NCI-H2227 treated with DMSO at 0.1 percent for 48 hours (cell line): ENCODE data around the gene CRTC3.

Source experiments
- DNase-seq: peaks from one replicate; lab custom pipeline; 2025; lab: John Stamatoyannopoulos, UW

The CRTC3 gene

DNA sequence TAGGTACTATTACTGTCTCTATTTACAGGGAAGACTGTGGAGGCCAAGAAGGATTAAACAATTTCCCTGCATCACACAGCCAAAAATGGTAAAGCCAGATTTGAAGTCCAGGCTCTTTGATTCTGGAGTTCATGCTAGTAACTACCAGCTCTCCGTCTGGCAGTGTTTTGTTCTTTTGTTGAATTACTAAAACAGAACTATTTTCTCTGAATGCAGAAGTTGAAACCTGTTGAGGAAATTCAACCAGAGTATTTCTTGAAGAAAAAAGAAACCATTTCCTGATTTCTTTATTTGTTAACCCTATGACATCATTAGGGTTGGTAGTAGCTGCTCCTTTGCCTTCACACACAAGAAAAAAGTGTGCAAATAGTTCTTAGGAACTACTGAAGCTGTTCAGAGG is 34.3 kb downstream of the CRTC3 start:
- no peak for DNase-seq

GRCh38 chr15:90564590-90564989 is 34.9 kb downstream of the CRTC3 start:
- DNase-seq, result no peak

- no peak for DNase-seq
Observed at GRCh38 chr15:90565866-90566265, 36.1 kb downstream of the CRTC3 start.

- no peak for DNase-seq
Observed at GRCh38 chr15:90570643-90571042, 40.9 kb downstream of the CRTC3 start.

DNA sequence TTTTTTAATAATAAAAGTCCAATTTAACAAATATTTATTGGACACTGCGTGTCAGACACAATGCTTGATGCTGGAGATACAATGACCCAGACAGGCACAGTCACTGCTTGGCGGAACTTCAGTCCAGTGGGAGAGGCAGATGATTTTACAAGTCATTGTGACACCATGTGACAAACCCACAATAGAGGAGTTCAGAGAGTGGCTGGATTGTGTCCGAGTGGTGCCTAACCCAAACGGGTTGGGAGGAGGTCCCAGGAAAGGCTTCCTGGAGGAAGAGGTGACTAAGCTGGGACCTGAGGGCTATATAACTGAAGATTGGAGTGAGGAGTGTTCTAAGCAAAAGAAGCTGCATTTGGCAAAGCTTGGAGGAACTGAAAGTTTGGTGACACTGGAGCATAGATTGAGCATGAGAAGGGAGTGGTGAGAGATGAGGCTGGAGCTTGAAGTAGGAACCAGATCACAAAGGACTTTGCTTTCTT is 41.4 kb downstream of the CRTC3 start:
- no peak for DNase-seq

DNA sequence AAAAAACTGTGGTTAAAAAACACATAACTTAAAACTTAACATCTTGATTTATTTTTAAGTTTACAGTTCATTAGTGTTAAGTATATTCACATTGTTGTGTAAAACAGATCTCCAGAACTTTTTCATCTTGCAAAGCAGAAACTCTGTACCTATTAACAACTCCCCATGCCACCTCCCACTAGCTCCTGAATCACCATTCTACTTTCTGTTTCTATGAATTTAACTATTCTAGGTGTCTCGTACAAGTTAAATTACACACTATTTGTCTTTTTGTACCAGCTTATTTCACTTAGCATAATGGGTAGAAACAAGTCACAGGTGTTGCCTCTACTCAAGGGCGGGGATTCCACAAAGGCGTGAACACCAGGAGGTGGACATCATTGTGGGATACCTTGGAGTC is 43.2 kb downstream of the CRTC3 start:
- DNase-seq, result no peak

DNA sequence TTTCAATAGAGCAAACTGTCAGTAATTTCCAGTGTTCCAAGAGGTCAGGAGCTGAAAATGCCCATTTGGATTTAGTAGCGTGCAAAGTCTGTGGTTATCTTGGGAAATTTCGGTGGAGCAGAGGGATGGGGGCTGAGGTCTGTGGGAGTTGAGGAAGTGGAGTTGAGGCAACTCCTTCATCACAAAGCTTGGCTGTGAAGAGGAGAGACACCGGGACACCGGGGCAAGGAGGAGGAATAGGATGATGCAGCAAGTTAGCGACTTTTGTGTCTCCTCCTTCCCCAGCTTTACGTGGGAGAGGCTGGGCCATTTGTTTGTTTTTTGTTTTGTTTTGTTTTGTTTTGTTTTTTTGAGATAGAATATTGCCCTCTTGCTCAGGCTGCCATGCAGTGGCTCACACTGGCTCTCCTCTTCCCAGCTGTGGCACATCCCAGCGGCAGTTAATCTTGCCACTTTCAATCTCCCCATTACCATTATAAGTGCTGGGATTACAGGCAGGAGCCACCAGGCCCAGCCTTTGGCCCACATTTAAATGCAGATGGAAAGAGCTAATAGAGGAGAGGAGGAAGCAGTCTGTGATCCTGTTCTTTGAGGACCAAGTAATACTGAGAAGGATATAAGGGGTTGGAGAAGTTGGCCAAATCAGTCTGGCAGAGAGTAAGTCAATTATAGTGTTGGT is 47.1 kb downstream of the CRTC3 start:
- no peak for DNase-seq

DNA sequence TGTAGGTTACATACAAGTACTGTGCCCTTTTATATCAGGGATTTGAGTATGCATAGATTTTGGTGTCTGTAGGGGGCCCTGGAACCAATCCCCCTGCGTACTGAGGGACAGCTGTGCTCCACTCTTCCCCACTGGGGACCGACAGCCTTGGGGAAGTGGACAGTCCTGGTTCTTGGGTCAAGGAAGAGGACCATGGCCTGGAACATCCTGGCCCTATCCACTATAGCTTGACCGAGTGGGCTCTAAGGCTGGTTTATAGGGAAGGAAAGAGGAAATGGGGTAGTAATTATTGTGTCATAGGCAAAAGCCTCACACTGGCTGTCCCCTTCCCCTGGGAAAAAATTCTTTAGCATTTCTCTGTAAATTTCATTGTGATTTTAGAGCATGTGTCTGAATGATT is 49.5 kb downstream of the CRTC3 start:
- DNase-seq, result no peak

DNA sequence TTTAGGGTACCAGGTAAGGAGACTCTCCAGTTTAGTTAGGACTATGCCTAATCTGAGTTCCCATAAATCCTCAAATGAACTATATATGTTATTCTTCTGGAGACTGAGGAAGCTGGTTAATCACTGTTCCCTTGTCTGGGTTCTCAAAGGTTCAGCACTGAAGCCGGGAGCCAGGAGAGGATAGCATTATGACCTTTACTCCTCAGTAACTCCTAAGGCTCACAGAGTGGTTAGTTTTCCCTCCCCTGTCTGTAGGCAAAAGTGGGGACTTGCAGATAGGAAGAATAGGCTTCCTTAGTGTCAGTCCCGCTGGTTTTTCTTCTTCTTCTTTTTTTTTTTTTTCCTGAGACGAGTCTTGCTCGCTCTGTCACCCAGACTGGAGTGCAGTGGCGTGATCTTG is 50.4 kb downstream of the CRTC3 start:
- DNase-seq, result no peak

DNA sequence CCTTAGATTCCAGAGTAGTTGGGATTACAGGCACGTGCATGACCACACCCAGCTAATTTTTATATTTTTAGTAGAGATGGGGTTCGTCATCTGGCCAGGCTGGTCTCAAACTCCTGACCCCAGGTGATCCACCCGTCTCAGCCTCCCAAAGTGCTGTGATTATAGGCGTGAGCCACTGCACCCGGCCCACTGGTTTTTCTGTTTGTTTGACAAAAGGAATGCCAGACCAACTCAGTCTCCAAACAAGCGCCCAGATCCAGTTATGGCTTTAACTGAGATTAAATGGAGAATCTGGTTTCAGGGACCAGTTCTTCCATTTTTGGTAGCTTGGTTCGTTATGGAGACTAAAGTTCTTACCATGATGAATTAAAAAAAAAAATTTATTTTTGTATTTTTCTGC is 50.8 kb downstream of the CRTC3 start:
- no peak for DNase-seq

- no peak for DNase-seq
Observed at GRCh38 chr15:90580946-90581345, 51.2 kb downstream of the CRTC3 start.

- no peak for DNase-seq
Observed at GRCh38 chr15:90581771-90582352, 52.1 kb downstream of the CRTC3 start.

DNA sequence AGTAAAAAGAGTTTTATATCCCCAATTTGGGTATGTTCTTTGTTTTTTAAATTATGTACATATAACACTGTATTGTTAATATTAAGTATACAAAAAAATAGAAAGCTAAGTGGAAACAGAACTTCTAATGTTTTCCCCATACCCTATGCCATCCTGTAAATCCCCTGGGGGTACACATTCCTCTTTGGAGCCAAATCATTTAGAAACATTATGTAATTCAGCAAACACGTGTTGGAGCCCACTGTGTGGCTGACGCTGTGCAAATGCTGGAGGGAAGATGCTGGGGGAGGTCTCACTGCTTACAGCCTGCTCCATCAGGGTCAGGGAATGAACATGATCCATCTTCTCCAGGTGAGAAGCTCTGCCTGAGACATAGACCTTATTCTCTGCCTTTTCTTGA is 52.8 kb downstream of the CRTC3 start:
- no peak for DNase-seq

- no peak for DNase-seq
Observed at GRCh38 chr15:90583471-90584252, 53.9 kb downstream of the CRTC3 start.

- no peak for DNase-seq
Observed at GRCh38 chr15:90584841-90585240, 55.1 kb downstream of the CRTC3 start.

DNA sequence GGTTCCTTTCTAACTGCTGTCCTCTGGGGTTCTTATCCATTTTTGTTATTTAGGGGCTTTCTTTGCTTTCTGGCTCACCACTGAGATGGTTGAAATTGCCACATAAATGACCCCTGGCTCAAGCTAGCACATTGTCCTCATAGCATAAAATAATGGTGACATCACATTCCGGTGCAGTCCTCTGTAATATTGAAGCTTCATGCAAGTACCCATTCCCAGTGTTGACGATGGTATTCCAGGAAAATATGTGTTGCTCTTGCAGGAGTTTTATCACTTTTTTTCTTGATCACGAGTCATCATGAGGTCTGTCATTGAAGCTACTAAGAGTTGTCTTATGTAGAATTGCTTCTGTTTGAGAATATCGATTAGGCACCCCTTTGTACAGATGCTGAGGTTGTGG is 56.1 kb downstream of the CRTC3 start:
- no peak for DNase-seq

GRCh38 chr15:90586948-90587347 is 57.2 kb downstream of the CRTC3 start:
- DNase-seq, result no peak

DNA sequence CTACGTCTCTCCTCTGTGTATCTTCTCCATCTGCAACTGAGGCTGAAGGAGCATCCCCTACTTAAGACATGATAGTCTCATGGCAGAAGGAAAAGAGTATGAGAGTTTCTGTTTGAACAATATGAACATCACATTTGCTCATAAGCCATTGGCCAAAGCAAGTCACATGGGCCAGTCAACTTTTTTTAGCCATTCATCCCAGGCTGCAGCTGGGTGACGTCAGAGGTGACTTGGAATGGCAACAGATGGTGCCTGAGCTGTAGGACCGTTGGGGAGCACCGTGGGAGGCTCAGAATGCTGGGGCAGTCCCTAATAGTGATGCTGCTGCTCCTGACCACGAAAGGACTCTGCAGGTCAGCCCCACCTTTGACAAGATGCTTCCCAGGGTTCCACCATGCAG is 58.7 kb downstream of the CRTC3 start:
- DNase-seq, result no peak

DNA sequence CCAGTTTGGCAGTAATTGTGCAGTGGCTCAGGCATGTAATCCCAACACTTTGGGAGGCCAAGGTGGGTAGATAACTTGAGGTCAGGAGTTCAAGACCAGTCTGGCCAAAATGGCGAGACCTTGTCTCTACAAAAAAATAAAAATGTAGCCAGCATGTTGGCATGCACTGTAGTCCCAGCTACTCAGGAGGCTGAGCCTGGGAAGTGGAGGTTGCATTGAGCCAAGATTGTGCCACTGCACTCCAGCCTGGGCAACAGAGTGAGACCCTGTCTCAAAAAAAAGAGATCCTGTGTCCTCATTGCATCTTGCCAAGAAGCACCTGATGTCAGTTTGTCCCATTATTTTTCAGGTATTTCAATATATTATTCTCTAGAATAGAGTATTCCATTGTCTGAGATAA is 61.8 kb downstream of the CRTC3 start:
- DNase-seq, result no peak

DNA sequence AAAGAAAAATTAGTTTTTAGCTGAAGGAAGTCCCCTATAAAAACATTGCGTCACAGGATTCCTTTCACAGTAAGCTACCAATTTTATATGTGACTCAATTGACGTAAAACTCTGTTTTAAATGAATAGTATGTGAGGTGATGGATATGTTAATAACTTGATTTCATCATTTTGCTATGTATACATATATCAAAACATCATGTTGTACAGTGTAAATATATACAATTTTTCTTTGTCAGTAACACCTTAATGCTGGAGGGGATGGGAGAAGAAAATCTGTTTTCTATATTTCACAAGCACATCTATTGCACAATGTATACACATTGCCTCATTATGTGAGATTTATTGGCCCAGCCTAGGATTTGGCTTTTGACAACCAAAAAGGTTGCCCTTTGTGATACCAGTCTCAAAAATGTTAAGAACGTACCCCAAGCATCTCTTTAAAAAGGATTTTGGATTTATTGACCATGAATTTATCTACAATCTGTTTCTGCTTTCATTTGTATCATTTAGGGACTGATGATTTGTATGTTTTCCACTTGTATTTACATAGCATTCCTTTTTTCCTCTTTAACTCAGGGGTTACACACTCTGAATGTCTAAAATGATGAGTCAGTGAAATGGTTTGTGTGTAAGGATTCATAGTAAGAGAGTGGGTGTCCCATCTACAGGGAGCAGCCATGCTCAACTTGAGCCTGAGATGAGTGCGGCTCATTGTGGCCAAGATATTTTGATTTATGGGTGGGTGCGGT is 62.6 kb downstream of the CRTC3 start:
- DNase-seq, result no peak

- no peak for DNase-seq
Observed at GRCh38 chr15:90593499-90594158, 63.9 kb downstream of the CRTC3 start.

GRCh38 chr15:90594301-90594738 is 64.6 kb downstream of the CRTC3 start:
- DNase-seq, result no peak
